HepG2 (cell line): ENCODE measurements around the gene PPP2R5D. TPM values are rescaled to one million over a fixed set of nuclear protein-coding genes. Genes with fewer than 3 reads are reported as not detected.

Experiments
- JARID2 ChIP-seq: sonication (generic); formaldehyde crosslinking; IDR thresholded peaks from 2 replicates; pipeline ENCODE4 v1.8.1; 2023; ENCODE audit warnings: missing genetic modification reagents, inconsistent platforms; ENCODE audit not compliant: insufficient replicate concordance
- KMT2B ChIP-seq: IDR thresholded peaks from 2 replicates; pipeline ENCODE4 v1.6.1; 2016; ENCODE audit warnings: missing genetic modification reagents, missing compliant biosample characterization
- MAFG ChIP-seq: sonication (generic); formaldehyde crosslinking; IDR thresholded peaks from 2 replicates; pipeline ENCODE4 v1.5.1; 2020; ENCODE audit warnings: mild to moderate bottlenecking, missing genetic modification reagents
- MAX ChIP-seq: IDR thresholded peaks from 2 replicates; pipeline ENCODE4 v1.6.1; 2012; ENCODE audit warnings: inconsistent platforms
- MEIS1 ChIP-seq: sonication (generic); formaldehyde crosslinking; IDR thresholded peaks from 2 replicates; pipeline ENCODE4 v1.9.0; 2021; ENCODE audit warnings: mild to moderate bottlenecking, missing genetic modification reagents, moderate library complexity, borderline replicate concordance
- MIER3 ChIP-seq: IDR thresholded peaks from 2 replicates; pipeline ENCODE4 v1.6.1; 2016; ENCODE audit warnings: missing compliant biosample characterization, borderline replicate concordance
- MXD1 ChIP-seq: sonication (generic); formaldehyde crosslinking; IDR thresholded peaks from 2 replicates; pipeline ENCODE4 v1.4.0; 2020; ENCODE audit warnings: mild to moderate bottlenecking, missing genetic modification reagents
- NCOA5 ChIP-seq: sonication (generic); formaldehyde crosslinking; IDR thresholded peaks from 2 replicates; pipeline ENCODE4 v1.4.0; 2020; ENCODE audit warnings: missing genetic modification reagents
- NCOR1 ChIP-seq: fragments of 200-600 bp; sonication (generic); IDR thresholded peaks from 2 replicates; pipeline ENCODE4 v1.7.0; 2017; ENCODE audit warnings: antibody characterized with exemption, low read length, borderline replicate concordance
- NR2C2 ChIP-seq: sonication (generic); formaldehyde crosslinking; IDR thresholded peaks from 2 replicates; pipeline ENCODE4 v1.4.0; 2020; ENCODE audit warnings: missing genetic modification reagents, mild to moderate bottlenecking, moderate library complexity, borderline replicate concordance
- NR2F6 ChIP-seq, 2 experiments: IDR thresholded peaks; 2 replicates each; pipeline ENCODE4 v1.6.1; 2016; ENCODE audit warnings: antibody characterized with exemption in 1 of 2, mild to moderate bottlenecking in 1 of 2
- STAT5B ChIP-seq: sonication (generic); formaldehyde crosslinking; IDR thresholded peaks from 2 replicates; pipeline ENCODE4 v1.4.0; 2020; ENCODE audit warnings: missing genetic modification reagents
- TGIF2 ChIP-seq: IDR thresholded peaks from 2 replicates; pipeline ENCODE4 v1.6.1; 2016; ENCODE audit warnings: control low read depth, missing compliant biosample characterization
- THAP9 ChIP-seq: sonication (generic); formaldehyde crosslinking; IDR thresholded peaks from 2 replicates; pipeline ENCODE4; 2020; ENCODE audit warnings: missing genetic modification reagents, mild to moderate bottlenecking, borderline replicate concordance
- ZNF142 ChIP-seq: sonication (generic); formaldehyde crosslinking; IDR thresholded peaks from 2 replicates; pipeline ENCODE4 v1.4.0; 2020; ENCODE audit warnings: missing genetic modification reagents
- ZNF337 ChIP-seq: sonication (generic); formaldehyde crosslinking; IDR thresholded peaks from 2 replicates; pipeline ENCODE4 v1.5.1; 2020; ENCODE audit warnings: missing genetic modification reagents, low read depth, mild to moderate bottlenecking, borderline replicate concordance
- ZNF570 ChIP-seq: sonication (generic); formaldehyde crosslinking; IDR thresholded peaks from 2 replicates; pipeline ENCODE4 v1.4.0; 2020; ENCODE audit warnings: mild to moderate bottlenecking, missing genetic modification reagents, borderline replicate concordance
- ZNF614 ChIP-seq: IDR thresholded peaks from 2 replicates; pipeline ENCODE4 v1.6.1; 2018; ENCODE audit warnings: missing biosample characterization, missing genetic modification reagents, inconsistent platforms, borderline replicate concordance
- ZNF652 ChIP-seq: IDR thresholded peaks from 2 replicates; pipeline ENCODE4 v1.6.1; 2016; ENCODE audit warnings: low read depth, borderline replicate concordance
- ZNF780A ChIP-seq: sonication (generic); formaldehyde crosslinking; IDR thresholded peaks from 2 replicates; pipeline ENCODE4 v1.8.0; 2022; ENCODE audit warnings: mild to moderate bottlenecking, missing genetic modification reagents, moderate library complexity
- polyA plus RNA-seq, 8 experiments: library from polyadenylated mRNA; depleted of rRNA in 3 of 8; stranded (reverse) in 7 of 8; unstranded in 1 of 8; fragments of >200 nt; fragmentation: Illumina TruSeq in 4 of 8; extraction: Trizol in 4 of 8; gene quantifications; 2 replicates each; pipeline versions ENCODE4 v1.2.1 to v1.2.3, GENCODE V29; 2011 to 2016; ENCODE audit warnings: low read depth in 4 of 8, missing spikeins in 1 of 8, mixed read lengths in 1 of 8; ENCODE audit not compliant: insufficient read depth in 1 of 8
- total RNA-seq, 5 experiments: library from RNA; depleted of rRNA; stranded (reverse); fragments of >200 nt; fragmentation: Illumina TruSeq; extraction: Trizol; gene quantifications; 2 replicates each; pipeline ENCODE4 v1.2.3, GENCODE V29; 2016; ENCODE audit warnings: low read depth in 1 of 5

Gene PPP2R5D
- total and polyA plus RNA-seq, 2 of the 13 experiments (the other 11 are each of a cell fraction or from before 2014, with no cell fraction given): 53.7 to 60.4 TPM

GRCh38 chr6:43059168-43060033 is 75.0 kb downstream of the PPP2R5D start, which contains the start of the genes KLC4 and MRPL2 (continued):
- TF ChIP-seq MEIS1 (CRISPR knock-in tag) (no peak; the same call in none of the 2 replicates), MIER3 (CRISPR knock-in tag) (peak; percentile 37), NR2C2 (peak; percentile 61), NCOR1 (peak; percentile 83; the same call in 1 of the 2 replicates), ZNF337 (CRISPR knock-in tag) (no peak), STAT5B (CRISPR knock-in tag) (no peak), MAX (peak; percentile 85), THAP9 (CRISPR knock-in tag) (peak; percentile 96), MAFG (CRISPR knock-in tag) (no peak), MXD1 (peak; percentile 80; the same call in 1 of the 2 replicates), ZNF570 (no peak), JARID2 (CRISPR knock-in tag) (no peak), KMT2B (CRISPR knock-in tag) (peak; percentile 95), ZNF652 (no peak), NR2F6 (IDR thresholded peaks at IDR 0.05) (peak; percentile 76), NR2F6 (CRISPR knock-in tag; IDR thresholded peaks at IDR 0.05) (peak; percentile 94), ZNF142 (CRISPR knock-in tag) (peak; percentile 43; the same call in 1 of the 2 replicates), TGIF2 (CRISPR knock-in tag) (peak; percentile 72; the same call in 1 of the 2 replicates), NCOA5 (CRISPR knock-in tag) (no peak), ZNF614 (CRISPR knock-in tag) (peak; percentile 35; the same call in 1 of the 2 replicates), ZNF780A (no peak)
